Adipocyte (in vitro differentiated cells): ENCODE measurements around the gene THBS2.

Experiments used
- DNase-seq: peaks from one replicate; pipeline ENCODE4 v3.0.0-alpha.2; 2015; ENCODE audit warnings: low read depth
- H3K27me3 ChIP-seq: replicated peaks from 2 replicates; pipeline ENCODE4 v1.7.0; 2013; ENCODE audit warnings: mild to moderate bottlenecking, low read length, moderate library complexity; ENCODE audit not compliant: control insufficient read depth, insufficient read depth
- H3K36me3 ChIP-seq: 2 replicates; pipeline ENCODE4 v1.7.0; 2013; ENCODE audit warnings: low read length, mild to moderate bottlenecking, moderate library complexity; ENCODE audit not compliant: control insufficient read depth, insufficient read depth, severe bottlenecking
- H3K4me1 ChIP-seq: 2 replicates; pipeline ENCODE4 v1.7.0; 2013; ENCODE audit warnings: mild to moderate bottlenecking, low read length, moderate library complexity; ENCODE audit not compliant: control insufficient read depth, insufficient read depth
- H3K4me3 ChIP-seq: 2 replicates; pipeline ENCODE4 v1.7.0; 2013; ENCODE audit warnings: mild to moderate bottlenecking, low read length, moderate library complexity
- H3K9ac ChIP-seq: 2 replicates; pipeline ENCODE4 v1.7.0; 2013; ENCODE audit warnings: mild to moderate bottlenecking, low read length, moderate library complexity
- H3K9me3 ChIP-seq: 2 replicates; pipeline ENCODE4 v1.7.0; 2013; ENCODE audit warnings: mild to moderate bottlenecking, low read length, moderate library complexity; ENCODE audit not compliant: control insufficient read depth

The THBS2 gene

DNA sequence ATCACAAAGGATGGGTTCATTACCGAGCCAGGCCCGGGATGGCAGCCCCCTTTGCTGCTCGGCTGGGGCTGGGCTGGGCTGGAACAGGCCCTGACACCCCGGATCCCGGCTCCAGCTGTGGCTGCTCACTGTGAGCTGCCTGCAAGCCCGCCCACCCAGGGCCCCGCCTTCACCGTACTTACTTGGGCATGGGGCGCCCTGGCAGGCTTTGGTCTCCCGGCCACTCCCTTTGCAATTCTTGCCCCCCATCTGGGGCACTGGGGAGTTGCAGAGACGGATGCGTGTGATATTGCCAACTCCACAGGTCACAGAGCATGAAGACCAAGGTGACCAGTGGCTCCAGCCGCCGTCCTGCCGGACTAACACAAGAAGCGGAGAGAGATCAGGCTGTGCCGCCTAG lies 16.7 kb downstream of the THBS2 start:
- Histone ChIP-seq H3K9me3 (no peaks in the 10 kb centered on the region), H3K4me1 (no peaks in the 10 kb centered on the region), H3K9ac (no peak overlapping the region), H3K4me3 (no peak overlapping the region), H3K27me3 (no peaks in the 10 kb centered on the region), H3K36me3 (peaks cover 97% of the 10 kb centered on the region)
- no peak for DNase-seq

DNA sequence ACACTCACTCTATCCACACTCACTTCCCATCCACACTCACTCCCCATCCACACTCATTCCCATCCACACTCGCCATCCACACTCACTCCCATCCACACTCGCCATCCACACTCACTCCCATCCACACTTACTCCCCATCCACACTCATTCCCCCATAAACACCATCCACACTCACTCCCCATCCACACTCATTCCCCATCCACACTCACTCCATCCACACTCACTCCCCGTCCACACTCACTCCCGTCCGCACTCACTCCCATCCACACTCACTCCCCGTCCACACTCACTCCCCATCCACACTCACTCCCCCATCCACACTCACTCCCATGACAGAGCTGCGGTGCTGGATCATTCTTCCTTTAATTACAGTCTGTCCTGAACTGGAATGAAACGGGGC lies 17.1 kb downstream of the THBS2 start:
- no peaks in the 10 kb centered on the region for H3K27me3 ChIP-seq
- H3K9me3 ChIP-seq, result no peaks in the 10 kb centered on the region
- no peak for DNase-seq
- H3K9ac ChIP-seq, result no peak overlapping the region
- H3K4me1 ChIP-seq, result no peaks in the 10 kb centered on the region
- H3K36me3 ChIP-seq, result peaks cover 97% of the 10 kb centered on the region
- no peak overlapping the region for H3K4me3 ChIP-seq

DNA sequence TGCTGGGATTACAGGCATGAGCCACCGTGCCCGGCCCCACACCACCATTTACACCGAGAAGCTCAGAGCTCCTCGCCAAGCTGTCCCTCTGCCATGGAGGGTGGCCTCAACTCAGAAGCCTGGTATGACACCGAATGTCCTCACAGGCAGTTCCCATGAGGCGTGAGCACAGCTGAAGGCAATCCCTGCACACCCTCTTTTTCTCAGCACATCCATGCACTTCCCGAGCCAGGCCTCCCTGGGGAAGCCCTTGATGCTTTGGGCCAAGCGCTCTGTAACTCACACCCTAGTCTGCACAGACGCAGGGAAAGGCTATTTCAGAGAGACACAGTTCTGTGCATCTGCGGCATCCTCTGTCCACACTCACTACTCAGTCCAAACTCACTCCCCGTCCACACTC lies 18.4 kb downstream of the THBS2 start:
- H3K36me3 ChIP-seq, result peaks cover 98% of the 10 kb centered on the region
- no peaks in the 10 kb centered on the region for H3K27me3 ChIP-seq
- no peak for DNase-seq
- no peak overlapping the region for H3K4me3 ChIP-seq
- no peak overlapping the region for H3K9ac ChIP-seq
- H3K9me3 ChIP-seq, result no peaks in the 10 kb centered on the region
- peaks cover 1% of the 10 kb centered on the region for H3K4me1 ChIP-seq

DNA sequence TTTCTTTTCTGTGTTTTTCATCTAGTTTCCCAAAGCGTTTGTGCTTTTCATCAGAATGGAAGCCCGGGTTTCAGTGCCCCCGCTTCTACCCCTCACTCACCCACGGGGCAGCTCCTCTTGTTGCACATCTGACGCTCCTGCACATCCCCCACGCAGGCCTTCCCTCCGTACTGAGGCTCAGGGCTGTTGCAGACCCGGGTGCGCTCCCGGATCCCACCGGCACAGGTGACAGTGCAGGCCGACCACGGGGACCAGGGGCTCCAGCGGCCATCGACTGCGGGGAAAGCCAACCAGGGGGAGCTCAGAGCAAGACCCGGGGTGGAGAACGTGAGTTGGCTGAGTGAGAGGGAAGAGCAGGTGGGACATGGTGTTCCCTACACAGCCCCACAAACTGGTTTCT lies 19.0 kb downstream of the THBS2 start:
- H3K4me1 ChIP-seq, result peaks cover 8% of the 10 kb centered on the region
- H3K27me3 ChIP-seq, result no peaks in the 10 kb centered on the region
- no peak for DNase-seq
- H3K9me3 ChIP-seq, result no peaks in the 10 kb centered on the region
- no peak overlapping the region for H3K9ac ChIP-seq
- H3K36me3 ChIP-seq, result peaks cover 98% of the 10 kb centered on the region
- no peak overlapping the region for H3K4me3 ChIP-seq

DNA sequence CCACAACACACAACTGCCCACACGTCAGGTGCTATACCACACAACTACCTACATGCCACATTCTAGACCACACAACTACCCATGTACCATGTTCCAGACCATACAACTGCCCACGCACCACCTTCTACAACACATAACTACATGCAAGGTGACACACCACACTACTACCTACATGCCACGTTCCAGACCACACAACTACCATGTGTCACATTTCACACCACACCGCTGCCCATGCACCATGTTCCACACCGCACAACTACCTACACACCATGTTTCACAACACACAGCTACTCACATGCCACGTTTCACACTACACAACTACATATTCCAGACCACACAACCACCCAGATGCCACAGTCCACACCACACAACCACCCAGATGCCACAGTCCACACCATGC lies 19.8 kb downstream of the THBS2 start:
- Histone ChIP-seq H3K9ac (no peak overlapping the region), H3K4me1 (peaks cover 11% of the 10 kb centered on the region), H3K9me3 (no peaks in the 10 kb centered on the region), H3K4me3 (no peak overlapping the region), H3K27me3 (no peaks in the 10 kb centered on the region), H3K36me3 (peaks cover 98% of the 10 kb centered on the region)
- no peak for DNase-seq

DNA sequence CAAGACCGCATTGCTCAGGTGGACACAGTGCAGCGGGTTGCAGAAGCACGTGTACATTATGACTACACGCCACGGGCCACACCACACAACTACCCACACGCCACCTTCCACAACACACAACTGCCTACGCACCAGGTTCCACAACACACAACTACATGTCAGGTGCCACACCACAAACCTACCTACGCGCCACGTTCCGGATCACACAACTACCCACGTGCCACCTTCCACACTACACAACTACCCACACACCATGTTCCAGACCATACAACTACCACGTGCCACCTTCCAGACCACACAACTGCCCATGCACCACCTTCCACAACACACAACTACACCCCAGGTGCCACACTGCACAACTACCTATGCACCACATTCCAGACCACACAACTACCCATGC lies 20.5 kb downstream of the THBS2 start:
- Histone ChIP-seq H3K4me1 (peaks cover 11% of the 10 kb centered on the region), H3K9me3 (no peaks in the 10 kb centered on the region), H3K9ac (no peak overlapping the region), H3K4me3 (no peak overlapping the region), H3K36me3 (peaks cover 96% of the 10 kb centered on the region), H3K27me3 (no peaks in the 10 kb centered on the region)
- no peak for DNase-seq

DNA sequence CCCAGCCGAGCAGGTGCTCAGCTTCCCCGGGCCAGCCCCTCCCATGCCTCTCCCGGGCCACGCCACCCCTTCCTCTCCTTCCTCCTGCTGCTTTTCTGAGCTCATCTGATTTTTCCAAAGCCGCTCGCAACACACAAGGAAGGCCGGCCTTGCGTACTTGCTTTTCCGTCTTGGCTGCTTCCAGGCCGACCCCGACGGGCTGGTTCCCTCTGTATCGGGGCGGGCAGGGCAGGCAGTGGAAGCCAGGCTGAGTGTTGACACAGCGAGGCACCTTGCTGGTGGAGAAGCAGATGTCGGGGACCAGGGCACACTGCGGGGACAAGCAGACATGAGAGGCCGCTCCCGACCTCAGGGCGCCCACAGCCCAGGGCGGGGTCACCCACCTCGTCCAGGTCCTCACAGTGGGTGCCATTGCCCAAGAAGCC lies 21.1 kb downstream of the THBS2 start:
- Histone ChIP-seq H3K9ac (no peak overlapping the region), H3K27me3 (no peaks in the 10 kb centered on the region), H3K36me3 (peaks cover 96% of the 10 kb centered on the region), H3K9me3 (no peaks in the 10 kb centered on the region), H3K4me3 (no peak overlapping the region), H3K4me1 (peaks cover 11% of the 10 kb centered on the region)
- DNase-seq, result no peak

DNA sequence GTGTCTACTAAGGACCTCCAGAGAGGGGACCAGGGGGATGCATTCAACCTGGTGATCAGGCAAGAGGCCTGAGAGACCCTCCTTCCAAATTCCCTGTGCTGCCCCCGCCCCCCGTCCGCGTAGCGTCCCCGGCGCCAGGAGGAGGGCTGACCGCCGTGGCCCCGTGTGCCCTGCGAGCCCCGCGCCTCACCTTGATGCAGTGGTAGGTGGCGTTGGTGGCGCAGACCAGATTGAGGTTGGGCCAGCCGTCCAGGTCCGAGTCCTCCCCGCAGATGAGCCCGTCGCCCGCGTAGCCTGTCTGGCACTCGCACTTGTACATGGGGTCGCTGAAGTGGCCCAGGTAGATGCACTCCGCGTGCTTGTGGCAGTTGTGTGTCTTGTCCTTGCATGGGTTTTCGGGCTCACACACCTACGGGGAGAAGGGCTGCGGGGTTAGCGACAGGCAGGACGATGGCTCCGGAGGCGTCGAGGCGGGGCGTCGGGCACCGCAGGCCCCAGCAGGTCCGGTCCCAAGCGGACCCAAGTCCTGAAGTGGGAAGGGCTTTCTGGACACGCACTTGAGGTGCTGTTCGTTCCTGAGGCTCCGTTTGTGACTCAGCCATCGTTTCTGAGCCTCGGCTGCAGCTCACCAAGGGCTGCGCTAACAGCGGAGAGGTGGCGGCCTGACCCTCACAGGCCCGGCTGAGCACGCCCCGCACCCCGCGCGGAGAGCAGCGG lies 21.7 kb downstream of the THBS2 start:
- DNase-seq, result no peak
- Histone ChIP-seq H3K4me1 (peaks cover 11% of the 10 kb centered on the region), H3K36me3 (peaks cover 96% of the 10 kb centered on the region), H3K9ac (no peak overlapping the region), H3K27me3 (no peaks in the 10 kb centered on the region), H3K4me3 (no peak overlapping the region), H3K9me3 (no peaks in the 10 kb centered on the region)

DNA sequence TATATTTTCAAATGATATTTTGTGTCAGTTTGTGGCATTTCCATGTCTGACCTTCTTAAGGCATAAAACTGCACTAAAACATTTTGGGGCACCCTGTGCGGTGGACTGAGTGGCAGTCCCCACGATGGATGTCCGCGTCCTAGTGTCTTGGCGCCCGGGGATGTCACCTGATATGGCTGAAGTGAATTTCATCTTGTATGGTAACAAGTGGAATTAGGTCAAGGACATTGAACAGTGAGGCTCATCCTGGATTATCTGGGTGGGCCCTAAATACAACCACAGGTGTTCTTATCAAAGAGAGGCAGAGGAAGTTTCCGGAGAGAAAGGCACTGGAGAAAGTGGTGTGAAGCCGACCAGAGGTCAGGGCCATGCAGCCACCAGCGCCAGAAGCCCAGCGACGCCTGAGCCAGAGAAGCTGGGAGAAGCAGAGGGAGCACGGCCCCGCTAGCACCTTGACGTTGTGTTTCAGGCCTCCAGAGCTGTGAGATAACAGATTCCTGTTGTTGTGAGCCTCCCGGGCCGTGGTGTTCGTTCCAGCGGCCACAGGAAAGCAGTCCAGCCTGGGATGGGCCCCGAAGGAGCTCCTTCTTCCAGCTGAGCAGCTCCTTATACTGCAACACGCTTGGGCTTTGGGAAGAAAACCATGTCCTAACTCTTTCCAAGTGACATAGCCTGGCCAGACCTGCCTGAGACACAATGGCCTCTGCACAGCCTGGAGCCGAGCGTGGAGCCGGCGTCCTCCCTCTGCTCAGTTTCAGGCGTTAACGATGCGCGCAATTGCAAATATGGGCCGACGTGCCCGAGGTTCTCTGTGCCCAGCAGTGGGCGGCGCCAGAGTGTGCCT lies 22.5 kb downstream of the THBS2 start:
- no peak for DNase-seq
- Histone ChIP-seq H3K4me3 (no peak overlapping the region), H3K36me3 (peaks cover 96% of the 10 kb centered on the region)

DNA sequence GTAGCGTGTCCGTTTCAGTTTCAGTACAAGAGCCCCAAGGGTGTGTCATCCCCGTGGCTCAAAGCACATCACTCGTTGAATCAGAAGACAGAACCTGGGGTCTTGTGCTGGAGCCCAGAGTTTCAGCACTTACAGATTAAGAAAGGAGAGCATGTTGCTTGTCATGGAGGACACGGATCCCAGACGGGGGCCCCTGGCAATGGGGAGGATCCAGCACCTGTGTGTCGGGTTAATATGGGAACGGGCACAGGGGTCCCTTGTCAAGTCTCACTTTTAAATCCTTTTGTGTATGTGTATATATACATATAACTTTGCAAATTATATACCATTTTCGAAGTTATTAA lies 23.4 kb downstream of the THBS2 start:
- H3K36me3 ChIP-seq, result peaks cover 98% of the 10 kb centered on the region
- no peak for DNase-seq
- no peaks in the 10 kb centered on the region for H3K9me3 ChIP-seq
- H3K27me3 ChIP-seq, result no peaks in the 10 kb centered on the region
- no peak overlapping the region for H3K4me3 ChIP-seq
- H3K4me1 ChIP-seq, result peaks cover 11% of the 10 kb centered on the region
- peak overlapping the region; percentile 46 for H3K9ac ChIP-seq

More for the DNA sequence above, 22.5 kb downstream of the THBS2 start:
- Histone ChIP-seq H3K4me1 (peaks cover 11% of the 10 kb centered on the region), H3K9me3 (no peaks in the 10 kb centered on the region), H3K9ac (peak overlapping the region; percentile 23), H3K27me3 (no peaks in the 10 kb centered on the region)

DNA sequence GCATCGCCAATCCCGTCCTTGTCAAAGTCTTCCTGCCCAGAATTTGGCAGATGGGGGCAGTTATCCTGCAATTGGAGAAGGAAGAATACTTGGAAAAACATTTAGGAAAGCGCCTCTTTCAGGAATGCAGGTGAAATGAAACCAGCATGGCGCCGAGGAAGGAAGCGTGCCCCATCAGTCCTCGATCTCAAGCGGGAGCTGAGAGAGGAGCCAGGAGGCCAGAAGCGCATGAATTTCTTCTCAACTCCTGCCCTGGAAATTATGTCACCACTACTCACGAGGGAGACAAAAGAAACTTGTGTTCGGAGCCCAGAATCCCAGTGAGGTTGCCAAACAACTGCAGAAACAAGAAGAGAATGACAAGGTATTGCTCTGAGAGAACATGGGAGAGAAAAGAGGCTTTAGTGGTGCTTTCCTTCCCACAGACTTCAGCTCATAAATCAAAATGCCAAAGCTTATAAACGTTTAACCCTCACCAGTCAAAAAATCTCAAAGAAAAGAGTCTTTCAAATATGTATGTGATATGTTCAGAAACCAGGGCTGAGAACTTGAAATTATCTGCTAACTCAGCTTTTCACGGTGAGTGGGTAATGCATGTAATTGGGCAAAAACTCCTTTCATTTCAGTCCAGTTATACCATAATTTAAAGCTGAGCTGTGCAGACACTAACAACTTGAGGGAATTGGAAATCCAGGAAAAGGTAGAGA lies 23.9 kb downstream of the THBS2 start:
- Histone ChIP-seq H3K9ac (peak overlapping the region; percentile 46), H3K36me3 (peaks cover 98% of the 10 kb centered on the region), H3K4me3 (no peak overlapping the region), H3K9me3 (no peaks in the 10 kb centered on the region), H3K27me3 (no peaks in the 10 kb centered on the region), H3K4me1 (peaks cover 12% of the 10 kb centered on the region)
- no peak for DNase-seq
